T-helper 1 cell treated with Interleukin-12 subunit alpha and Interleukin-12 subunit beta and Interleukin-4 antibody, amounts not matched to agents 30 ng/mL and 1 ng/mL, for 36 hours (primary cell): Measurements from ENCODE around the gene DUSP8. TPM values are rescaled to one million over a fixed set of nuclear protein-coding genes. Genes with fewer than 3 reads are reported as not detected.
"Not testable (repeated sequence)": the region's sequence is repeated elsewhere in the genome, so short reads cannot be mapped to it uniquely, and the experiment has no call there.

Experiments used
- intact Hi-C: fragments of 100-400 bp; cut with micrococcal nuclease; formaldehyde crosslinking; loops from one replicate; pipeline ENCODE4 v1.15.1; 2024
- total RNA-seq: library from RNA; stranded (reverse); gene quantifications from 2 replicates; pipeline ENCODE4 v1.2.3, GENCODE V29; 2022

Gene DUSP8
- total RNA-seq, 1 donor from 2014 or later, result 1.3 TPM

DNA sequence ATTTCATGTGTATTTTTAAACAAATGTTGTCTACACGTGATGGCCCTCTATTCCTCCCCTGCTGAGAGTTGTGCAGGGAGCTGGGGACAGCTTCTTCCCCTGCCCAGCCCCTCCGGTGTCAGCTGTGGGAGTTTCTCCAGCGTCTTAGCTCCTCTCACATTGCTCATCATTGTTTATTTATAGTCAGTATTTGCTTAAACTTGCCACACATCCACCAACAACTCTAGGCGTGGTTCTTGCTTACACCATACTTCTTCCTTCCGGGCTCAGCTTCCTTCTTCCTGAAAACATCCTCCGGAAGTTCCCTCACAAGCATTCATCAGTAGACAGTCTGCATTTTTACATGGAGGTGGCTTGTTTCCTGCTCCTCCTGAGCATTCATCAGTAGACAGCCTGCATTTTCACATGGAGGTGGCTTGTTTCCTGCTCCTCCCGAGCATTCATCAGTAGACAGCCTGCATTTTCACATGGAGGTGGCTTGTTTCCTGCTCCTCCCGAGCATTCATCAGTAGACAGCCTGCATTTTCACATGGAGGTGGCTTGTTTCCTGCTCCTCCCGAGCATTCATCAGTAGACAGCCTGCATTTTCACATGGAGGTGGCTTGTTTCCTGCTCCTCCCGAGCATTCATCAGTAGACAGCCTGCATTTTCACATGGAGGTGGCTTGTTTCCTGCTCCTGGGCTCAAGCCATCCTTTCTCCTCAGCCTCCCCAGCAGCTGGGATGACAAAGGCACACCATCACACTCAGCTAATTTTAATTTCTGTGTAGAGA, 17.3 kb upstream of the DUSP8 start:
- intact Hi-C loops, result loop anchor here (1.0 kb wide), 1 partner anchor 15 kb away; no protein-coding TSS in a partner anchor

DNA sequence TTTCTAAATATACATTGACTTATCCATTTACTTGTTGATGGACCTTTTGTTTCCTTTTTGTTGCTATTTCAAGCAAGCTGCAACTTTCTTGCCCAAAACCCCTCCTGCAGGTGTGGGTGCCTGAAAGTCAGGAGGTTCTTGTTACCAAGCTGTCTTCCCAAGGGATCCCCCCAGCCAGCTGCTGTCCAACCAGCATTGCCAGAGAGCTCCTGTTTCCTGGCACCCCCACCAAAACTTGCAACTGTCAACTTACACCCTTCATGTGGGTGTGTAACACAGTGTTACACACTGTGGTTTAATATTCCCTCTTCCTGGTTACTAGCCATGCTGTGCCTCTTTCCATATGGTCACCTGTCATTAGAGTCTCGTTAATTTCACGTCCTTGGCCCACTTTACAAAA, 14.6 kb upstream of the DUSP8 start:
- intact Hi-C loops, result no loop called here

DNA sequence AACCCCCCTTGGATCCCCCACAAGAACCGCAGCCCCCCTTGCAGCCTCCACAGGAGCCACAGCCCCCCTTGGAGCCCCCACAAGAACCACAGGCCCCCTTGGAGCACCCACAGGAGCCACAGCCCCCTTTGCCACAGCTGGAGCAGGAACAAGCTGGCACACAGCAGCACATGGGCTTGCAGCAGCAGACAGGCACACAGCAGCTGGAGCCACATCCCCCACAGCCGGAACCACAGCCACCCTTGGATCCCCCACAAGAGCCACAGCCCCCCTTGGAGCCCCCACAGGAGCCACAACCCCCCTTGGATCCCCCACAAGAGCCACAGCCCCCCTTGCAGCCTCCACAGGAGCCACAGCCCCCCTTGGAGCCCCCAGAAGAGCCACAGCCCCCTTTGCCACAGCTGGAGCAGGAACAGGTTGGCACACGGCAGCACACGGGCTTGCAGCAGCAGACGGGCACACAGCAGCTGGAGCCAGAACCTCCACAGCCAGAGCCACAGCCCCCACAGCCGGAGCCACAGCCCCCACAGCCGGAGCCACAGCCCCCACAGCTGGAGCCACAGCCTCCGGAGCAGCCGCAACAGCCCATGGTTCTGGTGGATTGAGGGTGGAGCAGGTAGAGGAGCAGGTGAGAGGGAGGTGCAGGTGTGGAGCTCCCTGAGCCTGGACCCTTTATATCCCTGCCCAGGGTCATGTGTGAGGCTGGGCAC, 12.7 kb upstream of the DUSP8 start, which contains the start of gene KRTAP5-1:
Gene KRTAP5-1 (minus strand): TSS at position 623 of the 710 bp plus-strand sequence. CDS start 34 bp downstream, at position 589.
- intact Hi-C loops, result not testable (repeated sequence)

DNA sequence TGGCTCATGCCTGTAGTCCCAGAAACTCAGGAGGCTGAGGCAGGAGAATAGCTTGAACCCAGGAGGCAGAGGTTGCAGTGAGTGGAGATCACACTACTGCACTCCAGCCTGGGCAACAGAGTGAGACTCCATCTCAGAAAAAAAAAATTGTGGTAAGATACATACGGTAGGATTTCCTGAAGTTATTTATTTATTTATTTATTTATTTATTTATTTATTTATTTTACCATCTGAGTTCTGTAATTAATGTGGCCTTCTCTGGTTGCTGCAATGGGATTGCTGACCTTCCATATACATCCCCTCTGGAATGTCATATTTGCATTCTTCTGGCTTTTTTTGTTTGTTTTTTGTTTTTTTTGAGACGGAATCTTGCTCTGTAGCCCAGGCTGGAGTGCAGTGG, 10.8 kb upstream of the DUSP8 start:
- intact Hi-C loops, result not testable (repeated sequence)

DNA sequence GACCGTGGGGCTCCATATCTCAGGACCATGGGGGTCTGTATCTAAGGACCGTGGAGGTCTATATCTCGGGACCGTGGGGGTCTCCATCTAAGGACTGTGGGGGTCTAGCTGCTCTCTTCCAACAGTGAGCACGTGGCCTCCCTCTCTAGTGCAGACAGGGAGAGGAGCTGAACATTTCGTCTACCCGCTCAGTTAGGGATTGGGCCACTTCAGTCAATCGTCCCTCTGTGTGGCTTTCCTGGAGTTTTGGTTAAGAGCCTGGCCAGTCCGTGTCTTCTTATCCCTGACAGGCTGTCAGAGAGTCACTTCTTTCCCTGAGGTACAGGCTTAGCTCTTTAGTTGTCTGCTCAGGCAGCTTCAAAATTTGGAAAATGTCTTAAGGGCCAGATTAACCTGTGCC, 9.9 kb upstream of the DUSP8 start:
- intact Hi-C loops, result no loop called here

DNA sequence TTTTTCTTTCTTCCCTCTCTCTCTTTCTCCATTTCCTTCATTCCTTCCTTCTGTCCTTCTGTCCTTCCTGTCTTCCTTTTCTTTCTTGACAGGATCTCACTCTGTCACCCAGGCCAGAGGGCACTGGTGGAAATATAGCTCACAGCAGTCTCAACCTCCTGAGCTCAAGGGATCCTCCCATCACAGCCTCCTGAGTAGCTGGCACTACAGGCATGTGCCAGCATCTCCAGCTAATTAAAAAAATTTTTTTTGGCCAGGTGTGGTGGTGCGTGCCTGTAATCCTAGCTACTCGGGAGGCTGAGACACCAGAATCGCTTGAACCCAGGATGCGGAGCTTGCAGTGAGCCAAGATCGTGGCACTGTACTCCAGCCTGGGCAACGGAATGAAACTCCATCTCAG, 4.8 kb upstream of the DUSP8 start:
- intact Hi-C loops, result loop anchor here (10.0 kb wide), 1 partner anchor 462 kb away; no protein-coding TSS in a partner anchor

DNA sequence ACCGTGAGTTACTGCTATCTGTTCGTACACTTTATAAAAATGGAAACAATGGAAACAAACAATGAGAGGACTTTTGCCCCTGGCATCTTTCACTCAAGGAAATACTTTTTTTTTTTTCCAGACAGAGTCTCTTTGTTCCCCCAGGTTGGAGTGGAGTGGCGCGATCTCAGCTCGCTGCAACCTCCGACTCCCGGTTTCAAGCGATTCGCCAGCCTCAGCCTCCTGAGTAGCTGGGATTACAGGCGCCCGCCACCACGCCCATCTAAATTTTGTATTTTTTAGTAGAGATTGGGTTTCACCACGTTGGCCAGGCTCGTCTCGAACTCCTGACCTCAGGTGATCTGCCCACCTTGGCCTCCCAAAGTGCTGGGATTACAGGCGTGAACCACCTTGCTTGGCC, 3.7 kb upstream of the DUSP8 start:
- intact Hi-C loops, result loop anchor here (10.0 kb wide), 1 partner anchor 461 kb away; no protein-coding TSS in a partner anchor

DNA sequence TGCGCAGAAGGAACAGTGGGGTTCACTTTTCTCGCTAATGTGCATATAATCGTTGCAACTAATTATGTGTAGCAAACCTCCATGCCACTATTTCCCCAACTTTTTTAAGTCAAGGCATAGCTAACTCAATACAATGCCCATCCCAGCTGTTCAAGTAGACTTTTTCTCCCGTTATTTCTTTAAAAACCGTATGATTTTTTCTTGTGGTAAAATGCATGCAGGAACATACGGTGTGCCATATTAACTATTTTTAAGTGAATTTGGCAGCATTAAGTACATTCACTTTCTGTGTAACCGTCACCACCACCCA, 2.8 kb upstream of the DUSP8 start:
- intact Hi-C loops, result loop anchor here (1.0 to 10.0 kb wide), 7 partner anchors 14 to 648 kb away; partner anchors contain the start of genes AP2A2 and TOLLIP

DNA sequence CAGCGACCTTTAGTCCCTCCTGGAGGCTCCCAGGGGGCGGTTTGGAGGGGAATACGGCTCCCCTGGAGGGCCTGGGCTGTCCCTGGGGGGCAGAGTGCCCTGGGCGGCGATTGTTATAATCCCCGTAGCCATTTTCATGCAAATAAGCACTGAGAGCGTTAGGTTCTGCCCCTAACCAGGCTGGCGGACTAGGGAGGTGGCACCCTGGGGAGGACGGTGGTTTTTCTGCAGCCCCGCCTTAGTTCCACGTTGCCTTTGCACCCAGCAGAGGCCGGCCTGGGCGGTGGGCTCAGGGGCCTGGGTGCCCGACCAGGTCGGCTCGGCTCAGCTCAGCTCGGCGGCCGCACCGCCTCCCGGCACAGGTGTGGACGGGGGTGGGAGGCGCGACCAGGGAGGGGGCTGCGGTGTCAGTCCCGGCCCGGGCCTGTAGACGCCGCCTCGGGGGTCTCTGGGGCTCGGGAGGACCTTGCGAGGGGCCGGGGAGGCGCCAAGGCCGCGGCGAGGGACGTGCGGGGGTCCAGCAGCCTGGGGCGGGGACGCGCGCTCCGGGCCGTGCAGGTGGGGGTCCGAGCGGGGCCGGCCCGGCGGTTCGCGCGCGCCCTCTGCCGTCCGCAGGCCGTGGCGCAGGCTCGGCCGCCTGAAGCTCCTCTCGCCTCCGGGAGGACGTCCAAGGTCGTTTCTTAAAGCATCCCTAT, 2.3 kb upstream of the DUSP8 start:
- intact Hi-C loops, result loop anchor here (1.0 to 10.0 kb wide), 7 partner anchors 15 to 647 kb away; partner anchors contain the start of genes AP2A2 and TOLLIP

DNA sequence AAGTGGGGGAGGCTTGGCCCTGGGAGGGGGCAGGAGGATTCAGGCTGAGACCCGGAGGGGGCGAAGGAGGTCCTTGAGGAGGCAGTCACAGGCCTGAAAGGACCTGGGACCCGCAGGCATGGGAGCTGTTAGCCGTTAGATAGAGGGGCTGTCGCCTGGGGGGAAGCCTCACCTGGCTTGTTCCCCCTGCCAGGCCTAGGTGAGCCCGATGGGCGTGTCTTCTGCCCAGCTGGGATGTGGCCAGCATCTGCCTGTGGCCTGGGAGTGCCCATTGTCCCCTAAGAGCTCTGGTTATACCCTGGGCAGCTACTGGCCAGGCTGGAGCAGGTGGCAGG, 1.8 kb upstream of the DUSP8 start:
- intact Hi-C loops, result loop anchor here (1.0 to 10.0 kb wide), 8 partner anchors 15 to 647 kb away; partner anchors contain the start of genes AP2A2, BRSK2 and TOLLIP

DNA sequence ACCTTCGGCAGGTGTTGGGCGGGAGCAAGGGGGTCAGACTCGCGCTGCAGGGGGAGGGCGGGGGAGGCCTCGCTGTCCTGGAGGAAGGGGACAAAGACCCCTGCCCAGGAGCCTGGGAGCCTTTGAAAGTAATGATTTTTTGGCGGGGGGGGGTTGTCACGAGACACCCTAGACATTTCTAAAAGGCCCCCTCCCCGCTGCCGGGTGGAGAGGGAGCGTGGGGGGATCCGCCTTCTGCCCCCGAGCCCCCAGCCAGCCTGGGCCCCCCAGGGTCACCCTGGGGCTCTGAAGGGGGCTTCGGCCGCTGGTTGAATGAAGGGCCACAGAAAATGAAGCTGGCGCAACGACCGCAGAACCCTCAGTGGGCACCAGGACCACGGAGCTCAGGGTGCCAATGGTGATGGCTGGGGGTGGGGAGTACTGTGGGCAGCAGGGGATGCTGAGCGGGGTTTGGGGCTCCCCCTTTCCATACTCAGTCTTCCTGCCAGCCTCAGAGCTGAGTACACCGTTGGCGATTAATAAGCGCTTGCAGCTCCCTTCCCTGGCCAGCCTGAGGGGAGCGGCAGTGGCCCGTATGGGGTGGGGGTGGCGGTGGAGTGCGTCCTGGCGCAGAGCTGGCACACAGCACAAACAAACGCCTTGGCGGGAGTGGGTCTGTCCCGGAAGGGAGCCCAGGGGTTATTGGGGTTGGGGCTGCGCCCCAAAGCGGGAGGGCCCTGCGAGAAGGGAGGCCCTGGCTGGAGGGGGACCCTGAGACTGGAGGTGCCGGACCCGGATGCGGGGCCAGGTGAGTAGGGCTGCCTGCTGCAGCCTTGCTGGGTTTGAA, 1.2 kb upstream of the DUSP8 start:
- intact Hi-C loops, result loop anchor here (2.0 to 10.0 kb wide), 4 partner anchors 184 to 646 kb away; partner anchors contain the start of genes AP2A2, BRSK2 and TOLLIP

DNA sequence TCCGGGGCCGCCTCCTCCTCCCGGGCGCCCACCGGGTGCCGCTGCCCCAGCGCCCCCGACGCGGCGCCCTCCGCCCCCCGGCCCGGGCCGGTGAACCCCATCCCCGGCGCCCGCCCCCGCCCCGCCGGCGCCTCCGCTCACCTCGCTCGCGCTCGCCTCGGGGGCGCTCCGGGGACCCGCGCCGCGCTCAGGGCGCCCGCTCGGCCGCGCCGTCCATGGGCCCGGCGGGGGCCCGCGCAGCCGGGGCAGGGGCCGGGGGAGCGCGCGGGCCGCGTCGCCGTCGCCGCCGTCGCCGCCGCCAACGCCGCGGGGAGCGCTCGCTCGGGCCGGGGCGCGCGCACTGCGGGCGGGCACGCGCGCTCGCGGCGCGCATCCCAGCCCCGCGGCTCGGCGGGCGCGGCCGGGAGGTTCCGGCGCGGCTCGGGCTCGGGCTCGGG, 293 bp downstream of the DUSP8 start:
- intact Hi-C loops, result loop anchor here (2.0 to 10.0 kb wide), 4 partner anchors 183 to 644 kb away; partner anchors contain the start of genes AP2A2, BRSK2 and TOLLIP

DNA sequence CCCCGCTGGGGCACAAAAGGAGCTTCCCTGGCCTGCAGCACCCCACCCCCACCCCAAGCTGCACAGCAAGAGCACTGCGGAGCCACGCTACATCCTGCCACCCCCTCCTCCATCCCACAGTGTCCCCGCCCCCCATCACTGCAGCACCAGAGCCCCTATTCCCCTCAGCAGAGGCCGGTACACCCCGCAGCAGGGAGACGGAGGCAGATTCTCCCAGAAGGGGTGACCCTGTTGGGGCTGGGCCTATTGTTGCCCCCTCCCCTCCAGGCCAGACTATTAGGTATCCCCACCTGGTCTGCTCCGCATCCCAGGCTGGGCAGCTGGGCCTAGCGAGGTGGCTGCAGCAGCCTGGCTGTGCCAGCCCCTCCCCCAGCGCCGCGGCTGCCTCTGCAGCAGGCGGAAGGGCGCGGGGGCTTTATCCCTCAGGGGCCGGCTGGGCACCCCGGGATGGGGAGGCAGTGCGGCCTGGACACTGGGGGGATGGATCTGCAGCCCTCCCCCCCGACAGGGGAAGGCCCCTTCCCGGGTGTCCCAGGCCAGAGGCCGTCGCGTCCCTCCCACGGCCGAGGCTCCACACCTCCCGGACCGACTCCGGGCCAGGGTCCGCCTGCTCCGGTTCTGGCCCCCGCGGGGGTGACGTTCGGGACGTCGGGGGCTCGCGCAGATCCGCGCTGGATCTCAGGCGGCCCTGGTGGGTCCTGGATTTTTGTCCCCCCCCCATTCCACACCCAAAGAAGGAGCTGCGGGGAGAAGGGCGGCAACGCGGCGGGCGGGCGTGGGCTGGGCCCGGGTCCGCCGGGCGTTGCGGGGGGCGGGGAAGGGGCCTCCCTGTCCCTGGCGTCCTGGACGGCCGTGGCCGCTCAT, 943 bp downstream of the DUSP8 start:
- intact Hi-C loops, result loop anchor here (5.0 to 10.0 kb wide), 3 partner anchors 264 to 644 kb away; partner anchors contain the start of genes AP2A2 and TOLLIP

DNA sequence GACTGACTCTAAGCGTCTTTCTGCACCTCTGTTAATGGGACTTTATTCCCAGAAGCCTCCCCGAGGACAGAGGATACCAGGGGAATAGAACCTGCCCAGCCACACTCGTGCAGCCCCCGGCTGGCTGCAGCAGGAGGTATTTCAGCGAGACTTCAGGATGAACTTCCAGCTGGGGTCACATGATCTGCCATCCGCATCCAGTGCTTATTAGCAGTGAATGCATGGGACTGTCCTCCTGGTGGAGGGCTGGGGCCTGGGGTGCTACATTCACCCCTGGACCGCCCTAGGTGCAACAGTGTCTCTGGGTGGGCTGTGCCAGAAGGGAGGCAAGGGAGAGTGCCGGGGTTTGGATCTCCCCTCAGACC, 1.6 kb downstream of the DUSP8 start:
- intact Hi-C loops, result loop anchor here (5.0 to 10.0 kb wide), 3 partner anchors 263 to 643 kb away; partner anchors contain the start of genes AP2A2 and TOLLIP

DNA sequence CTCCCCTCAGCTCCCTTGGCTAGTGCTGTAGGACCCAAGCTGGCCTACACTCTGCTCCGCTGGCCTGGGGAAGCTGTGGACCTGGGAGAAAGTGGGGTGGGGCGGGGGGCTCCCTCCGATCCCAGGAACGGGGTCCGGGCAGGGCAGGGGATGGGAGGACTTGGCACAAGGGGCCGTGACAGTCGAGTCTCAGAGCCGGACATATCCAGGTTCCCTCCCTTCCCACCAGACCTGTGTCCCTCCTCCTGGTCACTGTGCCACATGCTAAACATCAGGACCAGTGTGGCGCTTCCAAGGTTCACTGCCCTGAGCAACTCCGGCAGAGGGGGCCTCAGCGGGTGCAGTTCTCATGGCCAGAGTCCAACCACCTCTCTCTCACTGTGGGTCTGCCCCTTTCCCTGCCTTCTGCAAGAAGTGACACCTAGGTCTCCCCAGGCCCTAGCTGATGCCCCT, 2.0 kb downstream of the DUSP8 start:
- intact Hi-C loops, result loop anchor here (5.0 to 10.0 kb wide), 3 partner anchors 263 to 643 kb away; partner anchors contain the start of genes AP2A2 and TOLLIP

DNA sequence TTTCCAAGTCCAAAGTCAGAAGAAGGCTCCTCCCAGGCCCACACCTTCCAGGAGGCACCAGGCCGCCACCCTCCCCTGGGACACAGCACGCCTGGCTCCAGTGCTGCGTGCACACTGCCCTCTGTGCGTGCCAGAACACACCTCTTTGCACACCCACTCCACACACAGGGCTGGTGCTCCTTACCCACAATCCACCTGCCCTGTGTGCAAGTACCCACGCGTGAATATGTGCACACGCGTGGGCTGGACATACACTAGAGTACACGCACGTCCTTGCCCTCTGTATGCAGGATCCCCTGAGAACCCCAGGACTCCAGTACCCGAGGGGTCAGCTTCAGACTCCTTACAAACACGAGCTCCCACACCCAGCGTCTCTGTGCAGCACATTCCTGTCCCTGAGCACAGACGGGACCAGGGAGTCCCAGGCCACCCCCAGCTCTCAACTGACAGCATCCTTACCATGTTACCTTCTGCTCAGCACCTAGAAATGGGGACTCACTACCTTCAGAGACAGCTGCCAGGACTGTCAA, 2.8 kb downstream of the DUSP8 start:
- intact Hi-C loops, result no loop called here

DNA sequence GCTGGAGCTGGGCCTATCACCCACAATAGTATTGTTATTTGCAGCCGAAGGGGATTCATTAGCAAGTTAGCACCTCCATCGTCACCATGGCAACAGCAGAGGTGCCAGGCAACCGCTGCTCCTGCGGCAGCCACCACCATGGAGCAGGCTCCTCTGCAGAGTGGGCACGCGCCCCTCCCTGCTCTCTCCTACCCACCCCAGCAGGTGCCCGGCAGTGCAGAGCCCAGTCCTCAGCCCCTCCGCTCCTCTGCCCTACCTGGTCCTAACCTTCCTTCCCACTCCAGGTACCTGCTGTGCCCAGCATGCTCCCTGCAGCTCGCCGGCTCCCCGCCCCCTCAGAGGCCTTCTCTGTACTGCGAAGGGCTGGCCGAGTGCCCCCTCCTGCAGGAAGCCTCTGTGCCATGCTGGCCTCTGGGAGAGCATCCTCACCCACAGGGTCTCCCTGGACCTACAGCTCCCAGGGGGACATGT, 3.6 kb downstream of the DUSP8 start:
- intact Hi-C loops, result no loop called here

DNA sequence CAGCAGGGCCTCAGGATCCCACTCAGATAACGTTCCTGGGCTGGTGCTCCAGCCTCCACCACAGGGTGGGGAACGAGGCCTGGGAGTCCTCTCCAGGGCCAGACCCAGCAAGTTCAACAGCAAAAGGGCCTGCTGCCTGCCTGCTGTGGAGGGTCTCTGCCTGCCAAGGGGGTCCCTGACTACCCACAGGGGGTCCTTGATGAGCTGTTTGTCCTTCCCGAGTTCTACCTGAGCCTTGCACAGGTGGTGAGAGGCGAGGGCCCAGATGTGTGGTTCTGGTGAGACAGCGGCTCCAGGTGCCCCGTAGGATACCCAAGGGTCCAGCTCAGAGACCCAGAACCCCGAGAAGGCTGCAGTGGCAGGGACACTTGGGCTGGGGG, 4.4 kb downstream of the DUSP8 start:
- intact Hi-C loops, result no loop called here
